Testis (tissue), 3 donors: ENCODE measurements around the gene CNPY1. TPM values are rescaled to one million over a fixed set of nuclear protein-coding genes. Genes with fewer than 3 reads are reported as not detected.

Experiments used
- DNase-seq: peaks from one replicate; pipeline ENCODE4 v3.0.0-alpha.2; 2019
- H3K27ac ChIP-seq, 2 donors: fragments of 200-600 bp; sonication (generic); one replicate each; pipeline ENCODE4 v1.5.1; 2019
- H3K27me3 ChIP-seq: fragments of 200-600 bp; sonication (generic); one replicate; pipeline ENCODE4 v1.5.1; 2019
- H3K36me3 ChIP-seq: fragments of 200-600 bp; sonication (generic); one replicate; pipeline ENCODE4 v1.5.1; 2017; ENCODE audit warnings: low read depth; ENCODE audit errors: missing control alignments
- H3K4me1 ChIP-seq: fragments of 200-600 bp; sonication (generic); one replicate; pipeline ENCODE4 v1.5.1; 2019
- H3K4me3 ChIP-seq, 2 donors: fragments of 200-600 bp; sonication (generic); one replicate each; pipeline ENCODE4 v1.5.1; 2017 to 2019
- H3K9me3 ChIP-seq: fragments of 200-600 bp; sonication (generic); one replicate; pipeline ENCODE4 v1.5.1; 2017
- CTCF ChIP-seq, 3 experiments: fragments of 450-650 bp in 2 of 3; fragments of 200-600 bp in 1 of 3; sonication (generic) in 1 of 3; IDR thresholded peaks; one replicate each; pipeline ENCODE4 v1.5.1; 2016 to 2019; ENCODE audit warnings: antibody characterized with exemption in 3 of 3, mild to moderate bottlenecking in 2 of 3, moderate library complexity in 1 of 3
- POLR2A ChIP-seq: fragments of 450-650 bp; IDR thresholded peaks from one replicate; pipeline ENCODE4 v1.6.1; 2017; ENCODE audit warnings: antibody characterized with exemption, mild to moderate bottlenecking, moderate library complexity
- WGBS, 2 donors: methylation state at CpG; one replicate each; pipeline ENCODE4 v1.1.5; 2018; 5-methylcytosine and 5-hydroxymethylcytosine counted together
- intact Hi-C: fragments of 100-400 bp; cut with DNase I; formaldehyde crosslinking; loops from one replicate; pipeline ENCODE4 v1.15.1; 2023; ENCODE audit warnings: low total_unique reads
- polyA plus RNA-seq: library from polyadenylated mRNA; stranded (reverse); fragments of 350-450 nt; fragmentation: Illumina TruSeq; extraction: RNeasy Lipid Tissue Mini Kit (QIAGEN cat#74804); gene quantifications from one replicate; pipeline ENCODE4 v1.2.3, GENCODE V29; 2014; ENCODE audit warnings: low read depth, low replicate concordance; ENCODE audit not compliant: insufficient read depth
- total RNA-seq, 2 donors: library from RNA; depleted of rRNA; stranded (reverse); fragments of >200 nt; gene quantifications; one replicate each; pipeline ENCODE4 v1.2.3, GENCODE V29; 2016

The CNPY1 gene
- total and polyA plus RNA-seq, 3 donors from 2014 or later, result 0.25 to 0.47 (median 0.31) TPM

DNA sequence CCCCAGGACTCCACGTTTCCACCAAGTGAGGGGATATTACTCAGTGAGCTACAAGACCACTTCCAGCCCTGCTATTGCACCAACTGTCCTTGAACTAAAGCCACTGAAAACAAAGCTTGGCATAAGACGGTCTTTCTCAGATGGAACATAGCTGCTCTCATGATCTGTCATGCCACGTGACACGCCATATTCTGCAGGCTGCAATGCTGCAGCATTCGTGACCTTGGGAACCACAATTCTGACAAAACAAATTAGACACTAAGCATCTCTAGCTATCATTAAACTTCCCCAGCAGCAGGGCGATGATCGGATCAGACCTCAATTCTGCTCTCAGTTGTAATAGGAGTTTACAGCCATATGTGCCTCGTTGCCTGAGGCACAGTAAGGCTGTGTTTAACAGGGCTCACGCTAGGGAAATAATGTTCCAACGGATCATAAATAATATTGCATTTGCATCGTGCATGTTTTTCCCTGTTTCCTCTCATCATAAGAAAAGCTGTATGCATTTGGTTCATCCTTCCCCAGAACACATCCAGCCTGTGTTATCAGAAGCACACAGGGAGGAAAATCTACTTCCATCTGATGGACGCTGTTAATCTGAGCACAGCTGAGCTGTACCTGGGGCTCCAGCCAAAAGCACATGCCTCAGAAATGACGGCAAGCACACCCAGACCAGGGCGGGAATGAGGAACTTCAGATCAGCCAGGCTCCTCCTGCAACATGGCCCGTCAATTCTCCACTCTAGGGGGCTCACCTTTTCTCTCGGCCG is 38.6 kb upstream of the CNPY1 start:
- H3K27ac ChIP-seq, result no peak overlapping the region
- no peak for TF ChIP-seq CTCF (IDR thresholded peaks at IDR 0.05)
- TF ChIP-seq POLR2A, result no peak

GRCh38 chr7:155584261-155584660 is 37.9 kb upstream of the CNPY1 start:
- intact Hi-C loops, result no loop called here

More for the DNA sequence above, 38.6 kb upstream of the CNPY1 start:
- H3K4me1 ChIP-seq, result peaks cover 6% of the 10 kb centered on the region
- intact Hi-C loops, result no loop called here
- H3K4me3 ChIP-seq, result no peak overlapping the region
- H3K9me3 ChIP-seq, result no peaks in the 10 kb centered on the region
- WGBS, 2 donors, result 39 to 49% methylated on average over 17 of the region's 17 CpGs
- H3K27me3 ChIP-seq, result no peaks in the 10 kb centered on the region
- no peaks in the 10 kb centered on the region for H3K36me3 ChIP-seq
- peak; percentile 46 for DNase-seq

DNA sequence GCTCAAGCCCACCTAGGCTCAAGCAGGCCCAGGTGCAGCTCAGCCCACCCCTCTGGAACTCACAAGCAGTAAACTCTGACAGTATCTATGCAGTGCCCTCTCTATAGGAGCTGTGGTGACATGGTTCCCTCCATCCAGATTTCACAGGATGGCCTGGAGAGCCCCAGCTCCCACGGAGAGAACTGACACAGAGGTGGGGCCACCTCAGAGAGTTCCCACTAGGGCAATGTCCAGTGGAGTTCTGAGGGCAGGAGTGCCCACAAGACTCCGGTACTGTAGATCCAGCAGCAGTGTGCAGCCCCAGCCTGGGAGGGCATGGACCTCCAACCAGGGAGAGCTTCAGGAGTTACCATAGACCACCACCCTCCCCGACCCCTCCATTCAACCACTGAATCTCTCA is 37.3 kb upstream of the CNPY1 start:
- Histone ChIP-seq H3K4me3 (no peak overlapping the region), H3K36me3 (no peaks in the 10 kb centered on the region), H3K4me1 (peaks cover 6% of the 10 kb centered on the region), H3K27me3 (no peaks in the 10 kb centered on the region), H3K27ac (no peak overlapping the region), H3K9me3 (no peaks in the 10 kb centered on the region)
- intact Hi-C loops, result no loop called here
- 91 to 95% methylated on average over 2 to 3 of the region's 3 CpGs for WGBS, 2 donors
- no peak for DNase-seq
- TF ChIP-seq POLR2A, result no peak
- no peak for TF ChIP-seq CTCF (IDR thresholded peaks at IDR 0.05)

More at GRCh38 chr7:155584261-155584660, 37.9 kb upstream of the CNPY1 start:
- no peak for DNase-seq
- TF ChIP-seq CTCF (IDR thresholded peaks at IDR 0.05) (no peak), POLR2A (no peak)
- Histone ChIP-seq H3K27ac (no peak overlapping the region), H3K27me3 (no peaks in the 10 kb centered on the region), H3K4me3 (no peak overlapping the region), H3K36me3 (no peaks in the 10 kb centered on the region), H3K9me3 (no peaks in the 10 kb centered on the region), H3K4me1 (peaks cover 6% of the 10 kb centered on the region)
- WGBS, 2 donors, result 86 to 100% methylated on average over 1 to 7 of the region's 7 CpGs

DNA sequence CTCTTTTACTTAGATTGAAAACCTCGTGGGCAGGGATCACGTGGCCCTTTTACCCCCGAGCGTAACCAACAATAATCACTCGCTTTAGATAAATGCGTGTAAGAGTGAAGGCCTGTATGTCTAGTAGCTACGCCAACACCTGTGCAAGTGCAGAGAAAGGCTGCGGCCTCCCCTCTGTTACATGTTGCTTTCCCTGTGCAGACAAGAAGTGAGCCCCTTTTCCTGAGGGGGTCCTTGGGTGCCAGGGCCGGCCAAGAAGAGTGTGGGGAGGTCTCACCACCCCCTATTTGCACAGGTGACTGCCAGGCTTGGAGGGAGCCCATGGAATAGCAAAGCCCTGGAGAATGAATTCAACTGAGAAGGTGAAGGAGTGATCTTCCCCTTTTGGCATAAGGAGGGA is 35.6 kb upstream of the CNPY1 start:
- no peak for TF ChIP-seq CTCF (IDR thresholded peaks at IDR 0.05)
- no peak for TF ChIP-seq POLR2A
- intact Hi-C loops, result no loop called here
- no peaks in the 10 kb centered on the region for H3K27me3 ChIP-seq
- no peaks in the 10 kb centered on the region for H3K9me3 ChIP-seq
- H3K4me3 ChIP-seq, result no peak overlapping the region
- H3K4me1 ChIP-seq, result peaks cover 6% of the 10 kb centered on the region
- H3K27ac ChIP-seq, result no peak overlapping the region
- DNase-seq, result no peak
- WGBS, 2 donors, result 82 to 89% methylated on average over 9 of the region's 9 CpGs
- no peaks in the 10 kb centered on the region for H3K36me3 ChIP-seq
